Measurements from ENCODE around the gene SMOC1.

- TF ChIP-seq, protein P1, sequence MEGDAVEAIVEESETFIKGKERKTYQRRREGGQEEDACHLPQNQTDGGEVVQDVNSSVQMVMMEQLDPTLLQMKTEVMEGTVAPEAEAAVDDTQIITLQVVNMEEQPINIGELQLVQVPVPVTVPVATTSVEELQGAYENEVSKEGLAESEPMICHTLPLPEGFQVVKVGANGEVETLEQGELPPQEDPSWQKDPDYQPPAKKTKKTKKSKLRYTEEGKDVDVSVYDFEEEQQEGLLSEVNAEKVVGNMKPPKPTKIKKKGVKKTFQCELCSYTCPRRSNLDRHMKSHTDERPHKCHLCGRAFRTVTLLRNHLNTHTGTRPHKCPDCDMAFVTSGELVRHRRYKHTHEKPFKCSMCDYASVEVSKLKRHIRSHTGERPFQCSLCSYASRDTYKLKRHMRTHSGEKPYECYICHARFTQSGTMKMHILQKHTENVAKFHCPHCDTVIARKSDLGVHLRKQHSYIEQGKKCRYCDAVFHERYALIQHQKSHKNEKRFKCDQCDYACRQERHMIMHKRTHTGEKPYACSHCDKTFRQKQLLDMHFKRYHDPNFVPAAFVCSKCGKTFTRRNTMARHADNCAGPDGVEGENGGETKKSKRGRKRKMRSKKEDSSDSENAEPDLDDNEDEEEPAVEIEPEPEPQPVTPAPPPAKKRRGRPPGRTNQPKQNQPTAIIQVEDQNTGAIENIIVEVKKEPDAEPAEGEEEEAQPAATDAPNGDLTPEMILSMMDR (IDR thresholded peaks at IDR 0.05): no peak
- TF ChIP-seq POLR2AphosphoS5 (IDR thresholded peaks at IDR 0.05; ENCODE audit: low read depth, low read length): no peak
- TF ChIP-seq REST (IDR thresholded peaks at IDR 0.05; ENCODE audit: insufficient read depth in 1 of 2, low read depth in 2 of 2, low read length in 1 of 2): no peak
- TF ChIP-seq TCF7L2 (IDR thresholded peaks at IDR 0.05; ENCODE audit: low read depth, low read length): no peak
Measured at GRCh38 chr14:69985463-69985862, 106.2 kb downstream of the SMOC1 start.

All from Panc1 (cell line).